SH-SY5Y (cell line): ENCODE results near the gene CRYGC.

Source experiments
- GATA2 ChIP-seq: IDR thresholded peaks from 2 replicates; pipeline ENCODE4 v1.6.1; 2011; ENCODE audit warnings: mild to moderate bottlenecking, low read depth, low read length
- GATA3 ChIP-seq: IDR thresholded peaks from 2 replicates; pipeline ENCODE4 v1.6.1; 2011; ENCODE audit warnings: low read depth, mild to moderate bottlenecking, low read length, moderate library complexity

GRCh38 chr2:208097313-208097712 is 32.3 kb downstream of the CRYGC start:
- TF ChIP-seq GATA2, result no peak
- TF ChIP-seq GATA3, result no peak
